ENCODE data around the gene BEND7. TPM values are rescaled to one million over a fixed set of nuclear protein-coding genes. Genes with fewer than 3 reads are reported as not detected.

The BEND7 gene
- polyA plus RNA-seq, 1 of the 3 experiments (the other 2 are of a cell fraction) = 9.2 TPM

DNA sequence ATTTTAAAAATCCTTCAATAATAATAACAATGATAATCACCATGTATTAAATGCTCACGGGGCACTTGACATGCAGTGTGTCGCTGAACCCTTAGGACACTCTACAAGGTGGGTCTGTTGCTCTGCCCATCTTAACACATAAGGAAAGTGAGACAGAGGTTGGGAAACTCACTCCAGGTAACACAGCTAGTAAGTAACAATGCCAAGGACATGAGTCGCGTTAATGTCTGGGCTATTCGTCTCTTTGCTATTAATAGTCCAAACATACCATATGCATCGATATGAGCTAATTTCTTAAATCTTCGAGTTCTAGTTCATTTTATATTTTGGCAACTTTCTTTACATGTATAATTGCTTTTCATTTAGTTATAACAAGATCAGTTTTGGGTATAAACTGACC lies 79.5 kb downstream of the BEND7 start:
- H2AFZ ChIP-seq (ENCODE audit: low read depth) = no peak overlapping the region
- H3K4me3 ChIP-seq (ENCODE audit: low read depth in 2 of 2, low read length in 1 of 2) = no peak overlapping the region
- 70% methylated on average over 7 of the region's 7 CpGs for WGBS (ENCODE audit: low lambda C conversion rate)
- no peak overlapping the region for H3K9ac ChIP-seq
- no peak for TF ChIP-seq TCF12 (IDR thresholded peaks at IDR 0.05)
- no peak for TF ChIP-seq MXI1 (IDR thresholded peaks at IDR 0.05; ENCODE audit: low read depth, low read length)
- no peak for TF ChIP-seq FOXJ3 (CRISPR knock-in tag; IDR thresholded peaks at IDR 0.05)
- TF ChIP-seq YY1 (IDR thresholded peaks at IDR 0.05; ENCODE audit: low read depth) = no peak
- TF ChIP-seq NRF1 (IDR thresholded peaks at IDR 0.05; ENCODE audit: low read depth, low read length) = no peak
- no peak for TF ChIP-seq EZH2phosphoT487 (IDR thresholded peaks at IDR 0.05; ENCODE audit: borderline replicate concordance, low read depth)
- no peak for TF ChIP-seq SMC3 (IDR thresholded peaks at IDR 0.05; ENCODE audit: low read depth, low read length)
- no peak for TF ChIP-seq RAD21 (IDR thresholded peaks at IDR 0.05; ENCODE audit: low read length)
- TF ChIP-seq, protein P1, sequence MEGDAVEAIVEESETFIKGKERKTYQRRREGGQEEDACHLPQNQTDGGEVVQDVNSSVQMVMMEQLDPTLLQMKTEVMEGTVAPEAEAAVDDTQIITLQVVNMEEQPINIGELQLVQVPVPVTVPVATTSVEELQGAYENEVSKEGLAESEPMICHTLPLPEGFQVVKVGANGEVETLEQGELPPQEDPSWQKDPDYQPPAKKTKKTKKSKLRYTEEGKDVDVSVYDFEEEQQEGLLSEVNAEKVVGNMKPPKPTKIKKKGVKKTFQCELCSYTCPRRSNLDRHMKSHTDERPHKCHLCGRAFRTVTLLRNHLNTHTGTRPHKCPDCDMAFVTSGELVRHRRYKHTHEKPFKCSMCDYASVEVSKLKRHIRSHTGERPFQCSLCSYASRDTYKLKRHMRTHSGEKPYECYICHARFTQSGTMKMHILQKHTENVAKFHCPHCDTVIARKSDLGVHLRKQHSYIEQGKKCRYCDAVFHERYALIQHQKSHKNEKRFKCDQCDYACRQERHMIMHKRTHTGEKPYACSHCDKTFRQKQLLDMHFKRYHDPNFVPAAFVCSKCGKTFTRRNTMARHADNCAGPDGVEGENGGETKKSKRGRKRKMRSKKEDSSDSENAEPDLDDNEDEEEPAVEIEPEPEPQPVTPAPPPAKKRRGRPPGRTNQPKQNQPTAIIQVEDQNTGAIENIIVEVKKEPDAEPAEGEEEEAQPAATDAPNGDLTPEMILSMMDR (IDR thresholded peaks at IDR 0.05) = no peak
- no peak for TF ChIP-seq RXRA (IDR thresholded peaks at IDR 0.05; ENCODE audit: borderline replicate concordance, low read depth)
- no peak for TF ChIP-seq CHD2 (IDR thresholded peaks at IDR 0.05; ENCODE audit: low read length, partially characterized antibody)
- TF ChIP-seq, protein P2, sequence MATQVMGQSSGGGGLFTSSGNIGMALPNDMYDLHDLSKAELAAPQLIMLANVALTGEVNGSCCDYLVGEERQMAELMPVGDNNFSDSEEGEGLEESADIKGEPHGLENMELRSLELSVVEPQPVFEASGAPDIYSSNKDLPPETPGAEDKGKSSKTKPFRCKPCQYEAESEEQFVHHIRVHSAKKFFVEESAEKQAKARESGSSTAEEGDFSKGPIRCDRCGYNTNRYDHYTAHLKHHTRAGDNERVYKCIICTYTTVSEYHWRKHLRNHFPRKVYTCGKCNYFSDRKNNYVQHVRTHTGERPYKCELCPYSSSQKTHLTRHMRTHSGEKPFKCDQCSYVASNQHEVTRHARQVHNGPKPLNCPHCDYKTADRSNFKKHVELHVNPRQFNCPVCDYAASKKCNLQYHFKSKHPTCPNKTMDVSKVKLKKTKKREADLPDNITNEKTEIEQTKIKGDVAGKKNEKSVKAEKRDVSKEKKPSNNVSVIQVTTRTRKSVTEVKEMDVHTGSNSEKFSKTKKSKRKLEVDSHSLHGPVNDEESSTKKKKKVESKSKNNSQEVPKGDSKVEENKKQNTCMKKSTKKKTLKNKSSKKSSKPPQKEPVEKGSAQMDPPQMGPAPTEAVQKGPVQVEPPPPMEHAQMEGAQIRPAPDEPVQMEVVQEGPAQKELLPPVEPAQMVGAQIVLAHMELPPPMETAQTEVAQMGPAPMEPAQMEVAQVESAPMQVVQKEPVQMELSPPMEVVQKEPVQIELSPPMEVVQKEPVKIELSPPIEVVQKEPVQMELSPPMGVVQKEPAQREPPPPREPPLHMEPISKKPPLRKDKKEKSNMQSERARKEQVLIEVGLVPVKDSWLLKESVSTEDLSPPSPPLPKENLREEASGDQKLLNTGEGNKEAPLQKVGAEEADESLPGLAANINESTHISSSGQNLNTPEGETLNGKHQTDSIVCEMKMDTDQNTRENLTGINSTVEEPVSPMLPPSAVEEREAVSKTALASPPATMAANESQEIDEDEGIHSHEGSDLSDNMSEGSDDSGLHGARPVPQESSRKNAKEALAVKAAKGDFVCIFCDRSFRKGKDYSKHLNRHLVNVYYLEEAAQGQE (IDR thresholded peaks at IDR 0.05; ENCODE audit: low read depth, low read length) = no peak
- TF ChIP-seq NFIC (IDR thresholded peaks at IDR 0.05; ENCODE audit: borderline replicate concordance) = no peak
- no peaks in the 10 kb centered on the region for H3K9me3 ChIP-seq
- H3K79me2 ChIP-seq (ENCODE audit: insufficient read depth) = no peaks in the 10 kb centered on the region
- H3K27ac ChIP-seq (ENCODE audit: low read depth in 2 of 2, low read length in 1 of 2) = no peak overlapping the region
- peaks cover 3 to 14% of the 10 kb centered on the region in 2 experiments for H3K36me3 ChIP-seq (replicated peaks in 1 of 2; ENCODE audit: control insufficient read depth in 1 of 2, insufficient read depth in 2 of 2, low read length in 1 of 2)
- H4K20me1 ChIP-seq (ENCODE audit: insufficient read depth) = no peaks in the 10 kb centered on the region
- H3K4me2 ChIP-seq = no peak overlapping the region
- no peaks in the 10 kb centered on the region for H3K9me2 ChIP-seq
- ChIA-PET CTCF (interaction anchor here (0.7 to 2.7 kb wide), 3 partner anchors 9 to 147 kb away, joined by 3 to 35 read pairs (median 3); no protein-coding TSS in a partner anchor), POLR2A (no interaction called here)
- DNase-seq = no peak
- no peaks in the 10 kb centered on the region for H3K27me3 ChIP-seq (ENCODE audit: insufficient read depth)
- H3K4me1 ChIP-seq (ENCODE audit: control insufficient read depth in 1 of 2, insufficient read depth in 2 of 2, low read depth in 1 of 2, low read length in 1 of 2) = no peaks in the 10 kb centered on the region
- H3F3A ChIP-seq (replicated peaks; ENCODE audit: insufficient read depth) = no peaks in the 10 kb centered on the region

DNA sequence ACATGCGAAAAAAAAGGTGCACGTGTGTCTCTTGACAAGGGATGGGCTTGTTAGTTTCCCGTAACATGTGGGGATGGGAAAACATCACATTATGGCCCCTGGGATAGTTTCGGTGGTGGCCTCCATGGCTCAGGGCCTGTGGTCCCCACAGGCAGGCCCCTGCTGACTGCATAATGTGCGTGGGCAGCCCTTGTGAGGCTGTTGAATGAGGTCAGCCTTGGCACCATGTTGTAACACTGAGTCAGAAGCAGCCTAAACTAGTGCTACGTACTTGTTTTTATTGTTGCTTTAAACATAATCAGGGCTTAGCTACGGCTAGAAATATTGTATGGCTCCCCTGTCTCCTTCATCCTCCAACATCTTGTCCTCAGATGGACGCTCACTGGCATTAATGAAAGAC lies 80.6 kb downstream of the BEND7 start:
- Histone ChIP-seq H3K9me3 (no peaks in the 10 kb centered on the region), H3K9ac (no peak overlapping the region), H3K9me2 (no peaks in the 10 kb centered on the region), H3K27ac (ENCODE audit: low read depth in 2 of 2, low read length in 1 of 2) (no peak overlapping the region), H3K79me2 (ENCODE audit: insufficient read depth) (no peaks in the 10 kb centered on the region), H3K36me3 (replicated peaks in 1 of 2; ENCODE audit: control insufficient read depth in 1 of 2, insufficient read depth in 2 of 2, low read length in 1 of 2) (peaks cover 3 to 17% of the 10 kb centered on the region in 2 experiments), H3K4me2 (no peak overlapping the region), H3F3A (replicated peaks; ENCODE audit: insufficient read depth) (no peaks in the 10 kb centered on the region), H3K27me3 (ENCODE audit: insufficient read depth) (no peaks in the 10 kb centered on the region), H3K4me3 (ENCODE audit: low read depth in 2 of 2, low read length in 1 of 2) (no peak overlapping the region), H3K4me1 (ENCODE audit: control insufficient read depth in 1 of 2, insufficient read depth in 2 of 2, low read depth in 1 of 2, low read length in 1 of 2) (no peaks in the 10 kb centered on the region), H4K20me1 (ENCODE audit: insufficient read depth) (no peaks in the 10 kb centered on the region), H2AFZ (ENCODE audit: low read depth) (no peak overlapping the region)
- WGBS (ENCODE audit: low lambda C conversion rate) = 92% methylated on average over 8 of the region's 8 CpGs
- no peak for DNase-seq
- ChIA-PET POLR2A (no interaction called here), CTCF (interaction anchor here (2.7 kb wide), 1 partner anchor 8 kb away, joined by 35 read pairs; no protein-coding TSS in a partner anchor)
- TF ChIP-seq, protein P3, sequence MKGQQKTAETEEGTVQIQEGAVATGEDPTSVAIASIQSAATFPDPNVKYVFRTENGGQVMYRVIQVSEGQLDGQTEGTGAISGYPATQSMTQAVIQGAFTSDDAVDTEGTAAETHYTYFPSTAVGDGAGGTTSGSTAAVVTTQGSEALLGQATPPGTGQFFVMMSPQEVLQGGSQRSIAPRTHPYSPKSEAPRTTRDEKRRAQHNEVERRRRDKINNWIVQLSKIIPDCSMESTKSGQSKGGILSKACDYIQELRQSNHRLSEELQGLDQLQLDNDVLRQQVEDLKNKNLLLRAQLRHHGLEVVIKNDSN (IDR thresholded peaks at IDR 0.05; ENCODE audit: borderline replicate concordance, low read depth) = no peak
- TF ChIP-seq, protein P4, sequence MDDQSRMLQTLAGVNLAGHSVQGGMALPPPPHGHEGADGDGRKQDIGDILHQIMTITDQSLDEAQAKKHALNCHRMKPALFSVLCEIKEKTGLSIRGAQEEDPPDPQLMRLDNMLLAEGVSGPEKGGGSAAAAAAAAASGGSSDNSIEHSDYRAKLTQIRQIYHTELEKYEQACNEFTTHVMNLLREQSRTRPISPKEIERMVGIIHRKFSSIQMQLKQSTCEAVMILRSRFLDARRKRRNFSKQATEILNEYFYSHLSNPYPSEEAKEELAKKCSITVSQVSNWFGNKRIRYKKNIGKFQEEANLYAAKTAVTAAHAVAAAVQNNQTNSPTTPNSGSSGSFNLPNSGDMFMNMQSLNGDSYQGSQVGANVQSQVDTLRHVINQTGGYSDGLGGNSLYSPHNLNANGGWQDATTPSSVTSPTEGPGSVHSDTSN (IDR thresholded peaks at IDR 0.05) = no peak
- TF ChIP-seq EP300 (IDR thresholded peaks at IDR 0.05; ENCODE audit: borderline replicate concordance in 1 of 2, low read depth in 1 of 2, low read length in 1 of 2) (no peak), TCF12 (IDR thresholded peaks at IDR 0.05) (no peak), NFIC (IDR thresholded peaks at IDR 0.05; ENCODE audit: borderline replicate concordance) (no peak)
- TF ChIP-seq, protein P5, sequence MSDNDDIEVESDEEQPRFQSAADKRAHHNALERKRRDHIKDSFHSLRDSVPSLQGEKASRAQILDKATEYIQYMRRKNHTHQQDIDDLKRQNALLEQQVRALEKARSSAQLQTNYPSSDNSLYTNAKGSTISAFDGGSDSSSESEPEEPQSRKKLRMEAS (IDR thresholded peaks at IDR 0.05; ENCODE audit: low read depth) = no peak
